HL-60/S4 treated with retinoic acid at 250 ng/mL for 4 days and 3 days (cell line): ENCODE data around the gene NXPH3.

Source experiments
- in situ Hi-C: fragments of 300-500 bp; cut with MboI; formaldehyde crosslinking; loops from 2 replicates; pipeline ENCODE4 v1.7.0; 2022; ENCODE audit warnings: low sequenced_read_pairs

The NXPH3 gene

DNA sequence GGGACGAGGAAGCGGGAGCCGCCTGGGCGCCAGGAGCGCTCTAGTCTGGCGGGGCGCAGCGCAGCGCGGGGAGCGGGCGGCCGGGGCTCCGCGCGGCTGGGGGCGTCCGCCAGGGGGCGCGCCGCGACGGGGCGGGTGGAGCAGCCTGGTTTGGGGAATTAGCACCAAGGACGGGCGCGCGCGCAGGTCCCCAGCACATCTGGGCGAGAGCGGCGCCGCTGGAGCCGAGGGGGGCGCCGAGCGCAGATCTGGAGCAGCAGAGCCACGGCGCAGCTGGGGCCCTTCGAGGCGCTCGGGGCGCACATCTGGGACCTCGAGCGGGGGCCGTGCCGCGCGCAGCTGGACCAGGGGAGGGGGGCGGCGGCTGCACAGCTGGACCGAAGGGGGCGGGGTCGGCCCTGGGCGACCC is at the start of gene NXPH3:
NXPH3 (plus strand) TSS at position 193 of the 409 bp plus-strand sequence. CDS start 349 bp downstream, outside the sequence.
- in situ Hi-C loops, result no loop called here

DNA sequence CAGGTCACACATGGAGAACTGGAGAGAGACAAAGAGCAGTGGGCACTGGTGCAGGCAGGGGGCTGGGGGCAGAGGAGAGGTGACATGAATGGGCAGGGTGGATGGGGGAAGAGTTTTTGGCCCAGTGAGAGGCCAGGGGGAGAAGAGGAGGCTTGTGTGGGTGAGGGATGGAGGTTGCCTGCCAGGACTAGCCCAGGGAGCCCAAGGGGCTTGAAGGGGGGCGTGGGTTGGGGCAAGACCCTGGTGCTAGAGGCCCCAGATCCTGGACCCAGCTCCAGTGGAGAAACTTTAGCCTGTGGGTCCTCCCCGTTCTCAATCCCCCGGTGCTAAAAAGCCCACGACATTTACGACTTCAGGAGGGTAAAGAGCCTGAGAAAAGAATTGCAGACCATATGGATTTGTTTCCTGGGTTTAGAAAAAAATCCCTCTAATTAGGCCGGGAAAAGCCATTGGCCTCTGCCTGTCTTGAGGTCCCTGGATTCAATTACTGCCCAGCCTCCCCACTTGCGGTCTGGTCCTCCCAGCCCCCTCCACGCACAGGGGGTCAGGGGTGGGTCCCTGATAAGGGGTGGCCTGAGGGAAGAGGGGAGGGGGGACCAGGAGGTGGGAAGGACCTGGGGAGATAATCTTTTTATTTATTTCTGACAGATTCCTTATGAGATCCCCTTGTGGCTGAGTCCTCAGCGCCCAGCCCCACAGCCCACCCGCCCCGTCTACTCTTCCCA is 47.6 kb upstream of the NXPH3 start:
- in situ Hi-C loops, result loop anchor here (25.0 kb wide), 1 partner anchor 216 kb away; no protein-coding TSS in a partner anchor

DNA sequence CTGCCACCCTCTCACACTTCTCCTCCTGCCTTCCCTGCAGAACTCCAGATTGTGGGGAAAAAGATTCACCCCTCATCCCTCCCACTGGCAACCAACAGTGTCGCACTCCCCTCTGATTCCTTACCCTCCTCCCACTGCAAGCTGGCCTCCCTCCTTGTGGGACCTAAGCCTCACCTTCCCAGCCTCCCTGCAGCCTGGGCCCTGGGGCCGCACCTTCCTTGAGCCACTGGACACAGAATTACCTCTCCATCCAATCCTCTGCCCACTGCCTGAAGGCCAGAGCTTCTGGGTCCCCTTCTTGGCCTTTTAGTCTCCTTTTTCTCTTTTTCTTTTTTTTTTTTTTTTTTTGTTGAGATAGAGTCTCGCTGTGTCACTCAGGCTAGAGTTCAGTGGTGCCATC is 46.7 kb upstream of the NXPH3 start:
- in situ Hi-C loops, result loop anchor here (25.0 kb wide), 1 partner anchor 217 kb away; no protein-coding TSS in a partner anchor

DNA sequence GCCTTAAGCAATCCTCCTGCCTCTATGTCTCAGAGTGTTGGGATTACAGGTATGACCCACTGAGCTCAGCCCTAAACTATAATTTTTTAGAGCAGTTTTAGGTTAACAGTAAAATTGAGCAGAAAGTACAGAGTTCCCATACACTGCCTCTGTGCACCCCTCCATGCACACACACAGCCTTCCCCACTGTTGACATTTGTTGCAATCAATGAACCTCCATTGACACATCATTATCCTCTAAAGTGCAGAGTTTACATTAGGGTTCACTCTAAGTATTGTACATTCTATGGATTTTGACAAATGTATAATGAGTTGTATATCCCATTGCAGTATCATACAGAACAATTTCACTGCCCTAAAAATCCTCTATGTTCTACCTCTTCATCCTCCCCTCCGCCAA is 45.6 kb upstream of the NXPH3 start:
- in situ Hi-C loops, result loop anchor here (25.0 kb wide), 1 partner anchor 218 kb away; no protein-coding TSS in a partner anchor

DNA sequence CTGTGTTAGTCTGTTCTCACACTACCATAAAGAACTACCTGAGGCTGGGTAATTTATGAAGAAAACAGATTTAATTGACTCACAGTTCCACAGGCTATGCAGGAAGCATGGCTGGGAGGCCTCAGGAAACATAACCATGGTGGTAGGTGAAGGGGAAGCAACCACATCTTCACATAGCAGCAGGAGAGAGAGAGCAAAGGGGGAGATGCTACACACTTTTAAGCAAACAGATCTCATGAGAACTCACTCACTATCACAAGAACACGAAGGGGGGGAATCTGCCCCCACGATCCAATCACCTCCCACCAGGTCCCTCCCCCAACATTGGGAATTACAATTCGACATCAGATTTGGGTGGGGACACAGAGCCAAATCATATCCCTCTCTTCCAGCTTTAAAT is 31.8 kb upstream of the NXPH3 start:
- in situ Hi-C loops, result loop anchor here (10.0 to 25.0 kb wide), 2 partner anchors 129 to 232 kb away; partner anchors contain the start of gene PHB1

DNA sequence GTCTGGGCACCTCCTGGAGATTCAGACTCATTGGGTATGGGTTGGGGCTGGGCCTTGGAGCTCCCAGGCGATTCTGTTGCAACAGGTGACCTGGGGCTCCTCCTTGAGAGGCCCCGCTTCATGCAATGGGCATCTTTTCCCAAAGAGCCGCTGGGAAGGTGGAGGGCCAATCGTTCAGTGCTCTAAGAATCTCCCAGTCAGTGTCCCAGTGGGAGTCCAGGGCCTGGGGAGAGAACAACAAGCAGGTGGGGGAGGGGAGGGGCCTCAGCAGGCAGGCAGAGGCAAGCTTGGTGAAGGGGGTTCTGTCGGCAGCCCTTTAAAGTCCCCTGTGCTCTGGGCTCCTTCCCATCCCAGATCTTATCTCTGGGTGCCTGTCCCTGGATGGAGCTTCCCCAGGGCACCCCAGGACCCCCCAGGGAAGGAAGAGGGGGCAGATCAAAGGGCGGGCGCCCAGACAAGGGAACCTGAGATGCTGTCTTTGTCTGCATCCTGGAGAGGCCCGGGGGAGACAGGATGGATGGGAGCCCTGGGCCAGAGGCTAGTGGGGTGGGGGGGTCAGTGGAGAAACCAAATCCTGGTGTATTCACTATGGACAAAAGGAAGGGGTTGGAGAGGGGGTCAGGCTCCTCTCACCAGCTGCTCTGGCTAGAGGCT is 30.5 kb upstream of the NXPH3 start:
- in situ Hi-C loops, result loop anchor here (10.0 to 25.0 kb wide), 2 partner anchors 130 to 233 kb away; partner anchors contain the start of gene PHB1

DNA sequence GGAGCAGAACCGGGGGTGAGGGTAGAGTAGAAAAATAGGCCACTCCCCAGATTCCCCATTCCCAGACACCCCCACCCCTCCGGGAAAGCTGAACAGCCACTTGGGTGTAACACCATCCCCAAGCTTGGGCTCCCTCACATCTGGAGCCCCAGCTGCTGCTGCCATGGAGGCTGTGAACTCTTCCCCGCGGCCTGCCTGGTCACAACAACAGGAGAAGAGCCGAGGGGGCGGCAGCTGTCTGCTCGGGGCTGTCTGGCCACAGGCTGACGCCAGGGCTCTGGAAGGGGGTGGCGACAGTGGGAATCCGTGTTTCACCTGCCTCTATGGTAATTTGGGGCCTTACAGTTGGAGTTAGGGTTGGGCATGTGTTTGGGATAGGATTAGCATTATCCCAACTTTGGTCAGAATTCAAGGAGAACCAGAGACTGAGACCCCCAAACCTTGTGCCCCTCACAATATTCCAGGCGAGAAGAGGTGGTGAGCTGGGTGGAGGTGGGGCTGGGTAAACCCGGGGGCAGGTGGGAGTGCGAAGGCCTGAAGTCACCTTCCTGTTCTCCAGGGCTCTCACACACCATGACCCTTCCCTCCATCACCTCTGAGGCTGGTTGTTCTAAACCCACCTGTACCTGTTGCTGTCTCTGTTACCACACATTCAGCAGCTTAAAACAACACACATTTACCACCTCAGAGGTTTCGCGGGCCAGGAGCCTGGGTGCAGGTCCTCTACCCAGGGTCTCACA is 29.7 kb upstream of the NXPH3 start:
- in situ Hi-C loops, result loop anchor here (10.0 to 25.0 kb wide), 2 partner anchors 131 to 234 kb away; partner anchors contain the start of gene PHB1

DNA sequence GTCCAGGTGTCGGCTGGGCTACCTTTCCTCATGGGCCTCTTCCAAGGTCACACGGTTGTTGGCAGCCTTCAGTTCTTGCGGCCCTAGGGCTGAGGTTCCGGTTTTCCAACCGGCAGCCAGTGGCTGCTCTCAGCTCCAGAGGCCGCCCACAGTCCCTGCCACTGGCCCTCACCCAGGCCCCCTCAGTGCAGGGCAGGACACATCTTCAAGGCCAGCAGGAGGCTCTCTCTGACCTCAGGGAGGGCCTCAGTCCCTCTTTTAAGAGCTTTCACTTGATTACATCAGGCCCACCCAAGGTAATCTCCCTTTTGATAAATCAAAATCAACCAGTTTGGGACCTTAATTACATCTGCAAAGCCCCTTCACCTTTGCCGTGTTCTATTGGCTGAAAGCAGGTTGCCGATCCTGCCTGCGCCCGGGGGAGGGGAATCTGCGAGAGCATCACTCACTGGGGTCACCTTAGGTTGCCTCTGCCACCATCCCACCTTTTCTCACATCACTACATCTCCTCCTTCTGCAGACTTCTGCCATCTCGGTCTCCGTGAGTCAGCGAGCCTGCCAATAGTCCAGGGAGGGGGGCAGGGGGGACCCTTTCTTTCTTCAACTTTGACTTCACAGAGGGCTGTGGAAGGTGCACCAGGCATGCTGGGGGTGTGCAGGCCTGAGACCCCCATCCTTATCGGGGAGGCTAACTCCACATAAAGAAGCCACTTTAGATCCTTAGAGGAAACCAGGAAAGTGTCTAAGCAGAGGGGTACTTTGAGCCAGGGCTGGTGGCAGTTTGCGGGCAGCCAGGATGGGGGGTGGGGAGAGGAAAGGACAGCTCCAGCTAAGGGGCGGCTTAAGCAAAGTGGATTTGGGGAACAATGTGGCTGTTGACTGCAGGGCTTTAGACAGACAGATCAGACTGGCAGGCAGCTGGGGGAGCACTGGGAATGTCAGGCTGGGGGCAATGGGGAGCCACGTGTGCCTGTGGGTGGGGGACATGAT is 28.8 kb upstream of the NXPH3 start:
- in situ Hi-C loops, result loop anchor here (10.0 to 25.0 kb wide), 2 partner anchors 132 to 235 kb away; partner anchors contain the start of gene PHB1

DNA sequence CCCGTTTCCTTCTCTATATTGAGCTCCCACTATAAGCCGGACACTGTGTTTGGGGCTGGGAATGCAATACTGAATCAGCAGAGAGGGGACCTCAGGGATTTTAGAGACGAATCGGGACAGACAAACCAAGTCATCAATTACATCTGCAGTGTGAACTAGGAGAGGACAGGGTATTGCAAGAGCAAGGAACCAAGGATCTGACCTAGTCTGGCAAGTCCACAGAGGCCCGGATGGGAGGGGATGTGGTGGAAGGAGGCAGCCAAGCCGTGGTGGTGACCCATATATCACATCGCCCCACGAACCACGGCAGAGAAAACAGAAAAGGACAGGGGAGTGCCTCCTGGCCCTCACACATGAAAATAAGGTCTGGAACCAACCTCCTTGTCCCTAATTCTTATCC is 28.1 kb upstream of the NXPH3 start:
- in situ Hi-C loops, result loop anchor here (10.0 to 25.0 kb wide), 2 partner anchors 133 to 235 kb away; partner anchors contain the start of gene PHB1

DNA sequence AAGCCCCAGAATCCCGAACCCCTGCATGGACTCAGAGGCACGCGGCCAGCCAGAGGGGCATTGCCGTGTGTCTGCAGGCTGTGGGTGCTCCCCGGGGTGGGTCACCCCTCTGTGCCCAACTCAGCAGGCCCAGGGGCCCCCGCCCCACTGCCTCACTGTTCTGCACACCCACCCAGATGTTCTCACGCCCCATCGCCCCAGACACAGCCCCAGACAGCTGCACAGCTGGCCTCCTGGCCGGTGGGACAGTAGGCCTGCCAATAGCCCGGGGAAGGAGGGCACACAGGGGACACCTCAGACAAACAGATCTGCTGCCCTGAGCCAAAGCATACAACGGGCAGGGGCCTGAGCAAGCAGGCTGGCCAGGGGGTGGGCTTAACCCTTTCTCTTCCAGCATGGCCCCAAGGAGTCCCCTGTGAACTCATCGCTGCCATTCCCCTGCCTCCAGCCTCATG is 27.6 kb upstream of the NXPH3 start:
- in situ Hi-C loops, result loop anchor here (10.0 to 25.0 kb wide), 2 partner anchors 133 to 236 kb away; partner anchors contain the start of gene PHB1

DNA sequence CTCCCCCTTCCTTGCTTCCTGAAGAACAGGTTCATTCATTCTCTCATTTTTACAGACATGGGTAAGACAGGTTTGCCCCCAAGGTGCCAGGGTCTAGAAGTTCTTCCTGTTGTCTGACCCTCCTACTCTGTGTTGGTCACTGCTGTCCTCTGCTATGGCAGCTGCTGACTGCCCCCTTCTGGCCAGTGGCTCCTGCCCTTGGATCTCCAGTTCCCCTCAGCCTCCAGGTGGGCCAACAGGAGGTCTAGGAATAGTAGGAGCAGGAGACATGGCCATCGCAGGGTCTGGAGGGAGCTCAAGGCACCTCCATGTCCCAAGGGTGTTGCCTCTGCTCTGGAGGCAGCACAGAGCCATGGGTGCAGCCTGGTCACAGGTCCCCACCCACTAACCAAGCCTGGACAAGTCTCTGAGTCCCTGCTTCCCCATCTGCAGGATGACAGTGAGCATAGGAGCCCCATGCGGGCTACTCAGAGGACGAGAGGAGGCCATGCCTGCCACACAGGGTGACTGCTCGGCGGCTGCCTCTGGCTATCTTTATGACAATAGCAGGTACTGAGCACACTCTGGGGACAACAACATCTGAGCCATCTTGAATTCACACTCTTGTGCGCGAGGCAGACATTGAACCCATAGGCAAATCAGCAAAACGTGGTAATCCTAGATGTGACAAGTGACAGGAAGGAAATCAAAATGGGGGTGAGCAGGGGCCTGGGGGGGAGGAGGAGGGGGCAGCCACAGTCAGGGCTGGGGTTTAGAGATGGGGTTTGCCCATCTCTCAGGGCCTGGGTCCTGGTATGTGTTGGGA is 27.0 kb upstream of the NXPH3 start:
- in situ Hi-C loops, result loop anchor here (10.0 to 25.0 kb wide), 2 partner anchors 134 to 236 kb away; partner anchors contain the start of gene PHB1

DNA sequence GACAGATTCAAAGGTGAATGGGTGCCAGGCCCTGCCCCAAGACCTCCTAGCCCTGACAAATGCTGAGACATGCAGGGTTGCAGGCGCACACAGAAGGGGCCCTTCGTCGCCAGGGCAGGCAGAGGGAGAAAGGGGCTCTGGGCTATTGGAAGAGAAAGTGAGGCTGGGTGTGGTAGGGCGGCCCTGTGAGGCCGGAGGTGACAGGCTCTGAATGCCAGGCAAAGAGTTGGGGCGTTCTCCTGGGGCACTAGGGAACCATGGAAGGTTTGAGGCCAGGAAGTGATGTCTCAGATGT is 26.4 kb upstream of the NXPH3 start:
- in situ Hi-C loops, result loop anchor here (10.0 to 25.0 kb wide), 2 partner anchors 134 to 237 kb away; partner anchors contain the start of gene PHB1

DNA sequence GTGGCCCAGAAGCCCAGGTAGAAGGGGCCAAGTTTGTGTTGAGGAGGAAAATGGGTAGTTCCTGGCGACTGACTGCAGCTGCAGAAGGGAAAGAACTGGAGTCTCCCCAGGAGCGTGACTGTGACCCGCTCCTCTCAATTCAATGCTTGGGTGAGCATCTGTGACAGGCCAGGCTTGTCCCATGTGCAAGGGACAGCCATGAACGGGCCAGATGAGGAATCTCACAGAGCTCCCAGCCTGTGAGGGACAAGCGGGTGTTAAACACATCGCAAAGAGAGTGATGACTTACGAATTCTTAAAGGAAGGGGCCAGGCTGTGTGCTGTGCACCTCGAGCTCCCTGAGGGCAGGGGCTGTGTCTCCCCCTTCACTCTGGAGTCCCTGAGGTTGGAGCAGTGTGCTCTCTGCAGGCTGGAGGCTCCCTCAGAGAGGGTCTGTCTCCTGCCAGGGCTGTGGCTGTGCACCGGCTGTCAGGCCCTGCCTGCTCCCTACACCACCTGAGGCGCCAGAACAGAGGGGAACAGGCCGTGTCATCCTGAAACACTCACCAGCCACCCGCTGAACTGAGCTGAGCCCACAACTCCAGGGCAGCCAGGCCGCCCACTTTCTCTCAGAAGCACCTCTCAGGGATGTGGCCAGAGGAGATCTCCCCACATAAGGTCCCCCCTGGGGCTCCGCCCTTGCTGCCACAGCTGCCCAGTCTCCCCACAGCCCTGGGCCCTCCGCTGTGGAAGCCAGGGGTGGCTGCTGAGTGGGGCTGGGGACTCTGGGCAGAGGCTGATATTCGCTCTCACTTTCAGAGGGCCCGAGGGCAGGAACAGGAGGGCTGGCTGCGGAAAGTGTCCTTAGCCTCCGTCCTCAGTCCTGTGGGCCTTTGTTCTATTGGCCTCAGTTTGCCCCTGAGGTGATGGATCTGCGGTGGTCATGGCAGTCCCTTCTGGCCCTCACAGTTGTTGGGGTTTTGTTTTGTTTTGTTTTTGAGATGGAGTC is 25.7 kb upstream of the NXPH3 start:
- in situ Hi-C loops, result loop anchor here (10.0 to 25.0 kb wide), 3 partner anchors 135 to 287 kb away; partner anchors contain the start of genes PHB1 and TAC4

DNA sequence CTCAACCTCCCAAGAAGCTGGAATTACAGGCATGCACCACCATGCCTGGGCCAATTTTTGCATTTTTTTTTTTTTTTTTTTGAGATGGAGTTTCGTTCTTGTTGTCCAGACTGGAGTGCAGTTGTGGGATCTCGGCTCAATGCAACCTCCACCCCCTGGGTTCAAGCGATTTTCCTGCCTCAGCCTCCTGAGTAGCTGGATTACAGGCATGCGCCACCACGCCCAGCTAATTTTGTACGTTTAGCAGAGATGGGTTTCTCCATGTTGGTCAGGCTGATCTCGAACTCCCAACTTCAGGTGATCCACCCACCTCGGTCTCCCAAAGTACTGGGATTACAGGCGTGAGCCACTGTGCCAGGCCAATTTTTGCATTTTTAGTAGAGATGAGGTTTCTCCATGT is 24.9 kb upstream of the NXPH3 start:
- in situ Hi-C loops, result loop anchor here (25.0 kb wide), 1 partner anchor 287 kb away; the partner anchor contains the start of gene TAC4

DNA sequence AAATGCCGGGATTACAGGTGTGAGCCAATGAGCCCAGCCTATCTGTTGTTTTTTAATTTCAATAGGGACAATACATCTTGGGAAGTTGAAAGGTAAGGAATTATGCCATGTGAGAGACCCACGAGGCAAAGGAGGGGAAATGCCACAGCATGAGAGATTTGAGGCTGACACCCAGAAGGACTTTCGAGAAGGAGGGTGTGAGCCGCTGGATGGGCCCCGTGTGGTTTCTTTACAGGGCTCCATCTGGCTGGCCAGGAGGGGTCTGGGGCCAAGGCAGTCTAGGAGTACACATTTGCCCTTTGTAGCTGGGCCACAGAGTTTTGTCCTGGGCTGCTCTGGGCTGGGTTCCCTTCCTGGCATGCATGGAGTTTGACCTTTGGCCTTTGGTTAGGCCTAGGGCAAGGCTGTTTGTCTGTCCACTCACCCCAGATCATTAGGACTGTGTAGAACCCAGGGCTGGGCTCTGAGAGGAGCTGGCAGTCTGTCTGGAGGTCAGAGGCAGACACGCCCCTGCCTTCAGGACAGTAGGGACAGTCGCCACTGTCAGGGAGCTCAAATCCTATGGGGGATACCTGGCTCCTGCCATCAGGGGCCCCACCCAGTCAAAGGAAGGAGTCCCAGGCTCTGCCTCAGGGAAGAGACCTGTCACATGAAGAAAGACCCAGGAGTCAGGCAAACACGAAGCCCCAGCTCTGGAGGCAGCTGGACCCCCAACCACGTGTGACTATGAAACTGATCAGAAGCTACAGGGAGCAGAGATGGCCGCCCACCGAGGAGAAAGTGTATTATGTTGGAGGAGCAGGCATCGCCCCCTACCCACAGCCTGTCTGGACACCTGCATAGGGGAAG is 24.2 kb upstream of the NXPH3 start:
- in situ Hi-C loops, result loop anchor here (25.0 kb wide), 1 partner anchor 286 kb away; the partner anchor contains the start of gene TAC4

DNA sequence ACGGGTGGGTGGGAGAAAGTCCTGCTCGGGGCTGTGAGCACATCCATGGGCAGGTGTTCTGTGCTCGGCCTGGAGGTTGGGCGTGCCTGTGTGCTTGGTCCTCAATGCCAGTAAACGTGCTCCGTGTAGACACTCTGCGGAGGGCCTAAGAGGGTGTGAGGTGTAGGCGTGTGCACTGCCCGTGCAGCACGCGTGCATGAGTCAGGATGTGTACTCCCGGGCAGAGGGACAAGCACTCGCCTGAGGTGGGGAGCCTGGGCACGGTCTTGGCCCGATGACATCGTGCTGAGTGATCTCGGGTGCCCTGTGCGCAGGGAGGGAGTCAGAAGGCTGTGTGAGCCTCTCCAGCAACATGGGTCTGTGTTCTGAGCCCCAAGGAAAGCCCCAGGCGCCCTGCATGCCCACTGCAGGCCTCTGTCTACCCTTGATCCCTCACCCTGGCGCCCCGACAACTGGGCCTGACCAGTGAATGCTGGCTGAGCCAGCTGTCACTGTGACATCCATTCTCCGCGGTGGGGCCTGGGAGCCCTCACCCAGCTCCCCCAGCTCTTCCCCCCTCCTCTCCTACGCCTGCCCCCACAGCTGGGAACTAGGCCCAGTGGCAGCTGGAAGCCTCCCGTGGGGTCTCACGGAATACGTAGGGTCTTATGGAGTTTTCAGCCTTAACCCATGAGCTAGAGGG is 23.5 kb upstream of the NXPH3 start:
- in situ Hi-C loops, result loop anchor here (25.0 kb wide), 1 partner anchor 285 kb away; the partner anchor contains the start of gene TAC4
